Effector CD4-positive, alpha-beta T cell (primary cell): ENCODE data around the gene GNAT2.
A peak's percentile ranks its signal among the peaks of the same experiment; 100 is the strongest.

ENCODE experiments used
- DNase-seq: peaks from one replicate; pipeline ENCODE4 v3.0.0-alpha.2; 2020

Gene GNAT2

GRCh38 chr1:109641861-109642260 lies 22.4 kb upstream of the GNAT2 start:
- DNase-seq, result no peak

DNA sequence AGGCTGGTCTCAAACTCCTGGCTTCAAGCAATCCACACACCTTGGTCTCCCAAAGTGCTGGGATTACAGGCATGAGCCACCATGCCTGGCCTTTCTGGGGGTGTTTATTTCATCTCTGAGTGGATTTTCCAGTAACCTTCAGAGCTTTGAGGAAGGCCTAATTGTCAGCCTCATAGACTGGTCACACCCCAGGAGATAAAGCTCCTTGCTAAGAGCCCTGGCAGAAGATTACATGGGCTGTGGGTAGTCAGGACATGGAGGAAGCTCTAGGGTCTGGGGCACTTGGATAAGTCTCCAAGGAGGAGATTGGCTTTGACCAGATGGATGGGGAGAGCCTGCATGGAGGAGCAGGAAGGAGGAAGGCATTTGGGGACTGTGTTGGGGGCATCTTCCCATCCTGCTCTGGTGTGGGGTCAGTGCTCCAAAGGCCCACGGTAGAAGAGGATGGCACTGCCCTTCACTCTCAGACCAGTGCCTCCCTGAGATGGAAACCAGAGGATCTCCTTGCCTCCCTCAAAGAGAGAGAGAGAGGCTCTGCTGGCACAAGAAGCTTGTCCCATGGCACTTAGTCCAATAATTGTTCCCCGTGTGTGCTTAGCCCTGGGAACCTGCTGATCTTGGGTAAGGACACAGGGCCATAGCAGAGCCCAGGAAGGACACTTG lies 21.8 kb upstream of the GNAT2 start:
- DNase-seq, result no peak

DNA sequence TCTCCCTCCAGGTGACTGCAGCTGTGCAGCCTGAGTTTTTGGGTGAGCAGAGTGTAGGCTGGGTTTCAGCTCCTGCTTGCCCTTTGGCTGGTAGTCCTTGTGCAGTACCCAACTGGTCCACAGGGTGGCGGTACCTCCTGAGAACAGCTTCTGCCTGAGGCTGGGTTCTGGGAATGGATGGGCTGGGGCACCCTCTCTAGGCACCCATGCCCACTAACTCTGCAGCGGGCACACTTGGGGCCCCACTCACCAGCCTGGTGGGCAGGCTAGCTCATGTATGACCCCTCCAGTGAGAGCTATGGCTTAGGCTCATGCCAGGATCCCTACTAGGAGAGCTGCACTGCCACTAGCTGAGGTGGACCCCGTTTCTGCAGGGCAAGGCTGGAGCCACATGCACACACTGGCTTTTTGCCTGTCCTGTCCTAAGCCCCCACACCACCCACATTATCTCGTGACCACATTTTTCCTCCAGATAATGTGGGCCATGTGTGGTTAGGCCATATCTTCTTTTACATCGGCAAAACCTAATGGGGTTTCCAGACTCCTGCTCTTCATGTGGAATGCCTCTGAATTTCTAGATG lies 21.0 kb upstream of the GNAT2 start:
- DNase-seq, result peak; percentile 86

- no peak for DNase-seq
Measured at GRCh38 chr1:109639841-109640184, 20.4 kb upstream of the GNAT2 start.

DNA sequence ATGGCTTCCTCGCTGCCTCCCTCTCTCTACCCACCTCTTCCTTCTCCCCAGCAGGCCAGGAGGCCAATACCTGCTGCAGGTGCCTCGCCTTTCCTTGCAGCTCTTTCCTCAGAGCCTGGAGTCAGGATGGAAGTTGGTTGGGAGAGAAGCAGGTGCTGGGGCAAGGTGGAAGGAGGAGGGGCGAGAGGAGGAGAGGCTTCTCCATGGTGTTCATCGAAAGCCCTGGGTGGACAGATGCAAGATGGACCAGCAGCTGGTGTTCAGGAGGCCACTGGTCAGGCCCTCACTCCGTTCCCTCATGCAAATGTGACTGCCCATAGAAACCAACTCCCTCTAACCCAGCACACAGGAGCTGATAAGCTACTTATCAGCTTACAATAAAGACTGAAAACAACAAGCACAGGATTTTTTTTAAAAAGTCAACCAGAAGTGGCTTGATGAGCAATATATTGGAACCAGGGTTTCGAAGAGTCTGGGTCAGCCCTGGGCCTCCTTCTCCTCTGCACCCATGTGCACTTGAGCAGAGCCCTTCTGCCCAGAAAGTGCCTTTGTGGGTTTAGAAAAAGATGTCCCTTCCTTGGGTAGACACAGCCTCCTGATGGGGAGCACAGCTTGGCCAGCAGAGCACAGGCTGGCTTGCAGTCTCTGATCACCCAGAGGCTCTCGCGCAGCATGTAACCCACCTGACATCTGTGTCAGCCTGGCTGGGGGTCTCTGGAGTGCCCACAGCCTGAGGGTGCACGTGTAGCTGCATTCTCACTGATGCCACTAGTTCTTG lies 19.8 kb upstream of the GNAT2 start:
- DNase-seq, result no peak

DNA sequence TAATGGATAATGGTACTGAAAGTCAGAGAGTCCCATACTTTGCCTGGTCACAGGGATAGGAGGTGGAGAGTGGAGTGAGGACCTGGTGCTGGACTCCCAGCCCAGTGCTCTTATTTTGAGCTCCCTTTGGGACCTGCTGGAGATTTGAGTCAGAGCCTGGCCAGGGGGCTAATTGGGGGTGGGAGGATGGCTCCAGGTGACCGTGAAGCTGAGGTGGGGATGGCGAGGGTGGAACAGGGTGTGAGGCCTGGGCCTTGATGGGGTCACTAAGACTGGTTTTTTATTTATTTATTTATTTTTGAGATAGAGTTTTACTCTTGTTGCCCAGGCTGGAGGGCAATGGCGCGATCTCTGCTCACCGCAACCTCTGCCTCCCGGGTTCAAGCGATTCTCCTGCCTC lies 18.0 kb upstream of the GNAT2 start:
- DNase-seq, result no peak

DNA sequence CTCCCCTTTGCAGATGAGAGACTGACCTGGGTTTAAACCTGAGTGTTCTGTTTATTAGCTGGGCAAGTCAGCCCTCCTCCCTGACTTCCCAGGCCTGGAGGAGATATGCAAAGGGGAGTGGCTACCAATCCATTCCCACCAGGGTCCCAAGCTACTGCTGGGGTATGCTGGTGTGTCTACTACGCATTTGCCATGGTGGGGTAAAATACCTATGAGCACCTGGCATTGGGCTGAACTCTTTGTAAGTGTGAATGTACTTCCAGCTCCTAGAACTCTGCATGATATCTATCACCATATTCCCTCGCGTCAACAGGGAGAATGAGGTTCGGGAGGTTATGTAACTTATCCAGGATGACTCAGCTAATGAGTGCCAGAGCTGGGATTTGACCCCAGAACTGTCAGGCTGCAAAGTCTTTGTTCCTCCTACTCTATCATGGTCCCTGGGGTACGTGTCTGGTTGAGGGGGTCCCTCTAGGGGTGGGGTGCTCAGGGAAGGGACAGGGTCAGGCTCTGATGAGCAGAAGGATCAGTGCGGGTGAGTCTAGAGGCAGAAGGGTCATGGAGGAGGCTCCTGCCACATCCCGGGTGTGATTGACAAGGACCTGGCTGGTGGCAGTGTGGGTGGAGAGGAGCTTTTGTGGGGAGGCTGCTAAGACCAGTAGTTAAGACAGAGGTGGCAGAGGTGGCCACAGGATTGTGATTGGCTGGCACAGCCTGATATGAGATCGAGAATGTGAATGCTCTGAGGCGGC lies 17.0 kb upstream of the GNAT2 start:
- no peak for DNase-seq

GRCh38 chr1:109635862-109636200 lies 16.4 kb upstream of the GNAT2 start:
- no peak for DNase-seq

DNA sequence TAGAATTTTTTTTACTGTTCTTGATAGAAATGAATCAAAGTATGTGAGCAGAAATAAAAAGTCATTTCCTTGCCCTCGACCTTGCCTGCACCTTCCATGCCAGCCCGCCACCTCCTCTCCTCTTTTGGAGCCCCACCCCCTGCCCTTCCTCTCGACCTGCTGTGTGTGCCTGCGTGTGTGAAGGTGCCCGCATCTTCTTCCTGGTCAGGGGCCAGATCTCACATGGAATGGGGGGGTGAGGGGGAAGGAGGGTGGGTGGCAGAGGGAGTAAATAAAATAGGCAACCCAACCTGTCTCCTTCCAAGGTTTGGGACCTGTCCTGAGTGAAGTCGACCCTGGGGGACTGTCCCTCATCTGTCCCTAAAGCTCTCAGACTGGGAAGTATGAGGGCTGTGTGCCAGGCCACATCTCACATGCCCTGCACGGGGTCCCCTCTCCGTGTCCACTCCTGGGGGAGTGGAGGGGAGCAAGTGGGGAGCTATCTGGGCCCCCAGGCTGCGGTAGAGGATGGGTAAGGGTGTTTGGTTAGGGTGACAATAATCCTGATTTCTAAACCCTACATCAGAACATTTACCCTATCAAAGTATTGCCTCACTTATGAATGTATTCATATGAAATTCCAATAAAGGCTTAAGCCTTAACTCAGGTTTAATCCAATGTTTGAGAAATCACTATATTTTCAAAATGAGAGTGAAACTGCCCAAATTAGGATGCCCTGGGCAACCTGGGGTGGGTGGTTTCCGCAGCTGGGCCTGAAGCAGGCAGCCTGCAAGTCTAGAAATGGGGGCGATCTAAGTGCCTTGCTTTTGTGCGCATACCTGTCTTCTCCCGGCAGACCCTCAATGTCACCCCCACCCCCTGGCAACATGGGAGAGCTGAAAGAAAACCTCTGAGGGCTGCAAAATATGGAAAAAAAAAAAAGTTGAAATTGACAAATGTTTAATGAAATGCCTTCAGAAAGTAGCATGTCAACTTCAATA lies 15.6 kb upstream of the GNAT2 start:
- no peak for DNase-seq

- no peak for DNase-seq
Measured at GRCh38 chr1:109634292-109634691, 14.9 kb upstream of the GNAT2 start.

DNA sequence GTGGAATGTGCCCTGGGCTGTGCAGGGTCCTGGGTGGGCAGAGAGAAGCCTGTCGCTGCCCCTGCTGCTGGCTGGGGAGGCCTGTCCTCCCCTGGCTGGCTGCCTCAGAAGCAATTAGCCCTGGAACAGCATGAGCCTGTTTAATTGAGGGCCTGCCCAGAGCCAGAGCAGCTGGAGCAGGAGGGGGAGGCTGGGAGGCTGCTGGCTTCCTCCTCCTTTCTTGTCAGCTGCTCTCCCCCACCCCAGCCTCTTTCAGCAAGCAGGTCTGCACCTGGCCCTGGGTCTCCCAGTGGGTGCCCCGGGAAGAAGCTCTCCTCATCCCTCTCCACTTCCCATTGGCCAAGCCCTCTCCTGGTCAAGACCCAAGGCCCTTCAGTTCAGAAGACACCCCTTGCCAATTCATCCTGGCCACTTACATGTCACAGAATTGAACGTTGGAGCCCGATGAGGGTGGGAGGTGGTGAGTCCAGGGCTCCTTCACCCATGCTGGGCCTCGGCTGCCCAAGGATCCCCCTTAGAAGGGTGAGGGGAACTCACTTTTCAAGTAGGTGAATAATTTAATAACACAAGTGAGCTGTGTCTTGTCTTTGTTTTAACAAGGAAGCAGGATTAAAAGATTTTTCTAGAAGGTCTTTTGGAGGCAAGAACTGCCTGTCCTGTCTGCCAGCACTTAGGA lies 13.4 kb upstream of the GNAT2 start:
- no peak for DNase-seq

- DNase-seq, result no peak
Measured at GRCh38 chr1:109631513-109632505, 12.4 kb upstream of the GNAT2 start.

DNA sequence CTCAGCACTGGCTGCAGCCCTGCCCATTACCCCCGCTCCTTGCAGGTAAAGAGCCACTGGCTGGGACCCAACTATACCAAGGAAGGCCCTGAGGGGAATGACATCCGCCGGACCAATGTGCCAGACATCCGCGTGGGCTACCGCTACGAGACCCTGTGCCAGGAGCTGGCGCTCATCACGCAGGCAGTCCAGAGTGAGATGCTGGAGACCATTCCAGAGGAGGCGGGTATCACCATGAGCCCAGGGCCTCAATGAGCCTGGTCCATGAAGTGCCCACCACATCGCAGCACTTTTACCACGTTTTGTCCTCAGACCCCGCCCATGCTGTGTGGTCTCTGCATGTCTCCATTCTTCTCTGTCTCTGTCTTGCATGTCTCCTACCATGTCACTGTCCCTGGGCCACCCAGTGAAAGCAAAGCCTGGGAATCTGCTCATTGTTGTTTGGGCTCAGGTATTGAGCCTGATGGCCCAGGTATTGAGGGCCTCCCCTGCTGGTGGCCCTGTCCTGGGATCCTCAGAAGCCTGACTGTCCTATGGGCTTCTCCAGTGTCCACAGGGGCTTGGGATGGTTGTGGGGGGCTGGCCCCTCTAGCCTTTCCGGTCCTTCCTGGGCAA lies 11.6 kb upstream of the GNAT2 start:
- DNase-seq, result no peak

DNA sequence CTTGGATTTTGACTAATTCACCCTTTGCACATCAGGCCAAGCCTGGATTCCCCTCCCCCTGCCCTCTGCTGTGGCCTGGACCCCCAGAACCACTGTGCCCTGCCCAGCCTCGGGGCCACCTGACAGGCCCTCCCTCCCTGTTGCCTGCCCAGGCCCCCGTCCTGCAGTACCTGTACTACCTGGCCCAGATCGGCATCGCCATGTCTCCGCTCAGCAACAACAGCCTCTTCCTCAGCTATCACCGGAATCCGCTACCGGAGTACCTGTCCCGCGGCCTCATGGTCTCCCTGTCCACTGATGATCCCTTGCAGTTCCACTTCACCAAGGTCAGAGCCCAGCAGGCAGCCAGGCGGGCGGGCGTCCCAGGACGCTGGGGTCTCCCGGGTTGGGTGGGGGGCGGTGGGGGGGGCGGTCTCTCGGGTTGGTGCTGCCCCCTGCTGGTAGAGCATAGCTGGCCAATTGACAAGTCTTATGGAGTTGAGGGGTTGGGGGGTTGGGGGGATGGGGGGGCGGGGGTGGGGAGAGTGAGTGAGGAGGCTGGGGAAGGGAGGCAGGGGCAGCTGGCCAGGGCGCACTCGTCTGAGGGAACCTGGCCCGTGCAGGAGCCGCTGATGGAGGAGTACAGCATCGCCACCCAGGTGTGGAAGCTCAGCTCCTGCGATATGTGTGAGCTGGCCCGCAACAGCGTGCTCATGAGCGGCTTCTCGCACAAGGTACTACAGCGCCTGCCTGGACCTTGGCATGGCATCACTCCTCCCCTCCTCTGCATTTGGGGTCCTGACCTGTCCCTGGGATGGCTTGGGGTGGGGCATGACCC lies 10.9 kb upstream of the GNAT2 start:
- DNase-seq, result no peak

DNA sequence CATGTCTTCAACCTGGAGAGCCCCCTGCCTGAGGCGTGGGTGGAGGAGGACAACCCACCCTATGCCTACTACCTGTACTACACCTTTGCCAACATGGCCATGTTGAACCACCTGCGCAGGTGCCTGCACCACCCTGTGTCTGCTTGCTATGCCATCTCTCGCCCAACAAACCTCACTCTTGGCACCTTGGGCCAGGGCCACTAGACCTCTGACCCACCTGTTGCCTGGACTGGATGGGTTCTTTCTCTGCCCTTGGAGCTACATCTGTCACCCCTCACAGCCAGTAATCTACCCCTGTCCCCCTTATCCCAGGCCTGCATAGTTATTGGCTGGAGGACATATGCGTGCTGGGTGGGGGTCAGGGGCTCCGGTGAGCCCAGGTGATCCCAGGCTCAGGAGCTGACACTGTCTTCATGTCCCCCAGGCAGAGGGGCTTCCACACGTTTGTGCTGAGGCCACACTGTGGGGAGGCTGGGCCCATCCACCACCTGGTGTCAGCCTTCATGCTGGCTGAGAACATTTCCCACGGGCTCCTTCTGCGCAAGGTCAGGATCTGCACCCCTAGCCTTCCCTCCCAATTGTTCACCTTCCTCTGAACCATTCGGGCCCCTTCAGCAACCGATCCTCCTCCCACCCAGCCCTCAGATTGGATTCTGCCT lies 10.1 kb upstream of the GNAT2 start:
- DNase-seq, result no peak

- no peak for DNase-seq
Measured at GRCh38 chr1:109628540-109629321, 9.3 kb upstream of the GNAT2 start.

- no peak for DNase-seq
Measured at GRCh38 chr1:109627692-109628399, 8.4 kb upstream of the GNAT2 start.
